H1 (cell line): Measurements from ENCODE around the gene RTEL1.

Source experiments
- CEBPB ChIP-seq: IDR thresholded peaks from 2 replicates; pipeline ENCODE4 v1.6.1; 2012; ENCODE audit warnings: low read depth, low read length
- CREB1 ChIP-seq: IDR thresholded peaks from 2 replicates; pipeline ENCODE4 v1.6.1; 2012; ENCODE audit warnings: inconsistent platforms
- EP300 ChIP-seq, 2 experiments: IDR thresholded peaks; 1 replicate in 1 of 2; 2 replicates in 1 of 2; pipeline ENCODE4 v1.6.1; 2011 to 2012; ENCODE audit warnings: low read depth in 2 of 2, low read length in 2 of 2, mild to moderate bottlenecking in 2 of 2, borderline replicate concordance in 1 of 2, inconsistent platforms in 1 of 2, moderate library complexity in 1 of 2
- EZH2 ChIP-seq: fragments of 200-600 bp; sonication (generic); IDR thresholded peaks from 2 replicates; pipeline ENCODE4 v1.7.1; 2012; ENCODE audit warnings: low read depth, mild to moderate bottlenecking, moderate library complexity, low read length, inconsistent platforms; ENCODE audit not compliant: severe bottlenecking
- JUN ChIP-seq: IDR thresholded peaks from 2 replicates; pipeline ENCODE4 v1.6.1; 2011; ENCODE audit warnings: low read depth, mild to moderate bottlenecking, improper control_type of control experiment, low read length
- MAX ChIP-seq: IDR thresholded peaks from 2 replicates; pipeline ENCODE4 v1.6.1; 2012; ENCODE audit warnings: inconsistent platforms
- RFX5 ChIP-seq: IDR thresholded peaks from 2 replicates; pipeline ENCODE4 v1.6.1; 2011; ENCODE audit warnings: low read depth, low read length, improper control_type of control experiment, borderline replicate concordance
- RXRA ChIP-seq: IDR thresholded peaks from 2 replicates; pipeline ENCODE4 v1.6.1; 2011; ENCODE audit warnings: low read depth, mild to moderate bottlenecking, low read length, moderate library complexity; ENCODE audit not compliant: insufficient read depth
- SIN3A ChIP-seq, 2 experiments: IDR thresholded peaks in 1 of 2; conservative IDR thresholded peaks in 1 of 2; 2 replicates each; pipeline ENCODE4 v1.6.1; 2011 to 2012; ENCODE audit warnings: low read length in 2 of 2, improper control_type of control experiment in 1 of 2, low read depth in 1 of 2, mild to moderate bottlenecking in 1 of 2
- YY1 ChIP-seq: IDR thresholded peaks from 2 replicates; pipeline ENCODE4 v1.6.1; 2011; ENCODE audit warnings: low read depth, mild to moderate bottlenecking, low read length
- TF ChIP-seq, protein P1 (sequence below), 3 experiments: IDR thresholded peaks; 1 replicate in 2 of 3; 2 replicates in 1 of 3; pipeline versions ENCODE4 v1.5.1 to v1.6.1; 2011; ENCODE audit warnings: low read length in 3 of 3, mild to moderate bottlenecking in 3 of 3, inconsistent platforms in 2 of 3, low read depth in 1 of 3, moderate library complexity in 1 of 3; ENCODE audit not compliant: insufficient read depth in 1 of 3; ENCODE audit errors: control extremely low read depth in 1 of 3

DNA sequence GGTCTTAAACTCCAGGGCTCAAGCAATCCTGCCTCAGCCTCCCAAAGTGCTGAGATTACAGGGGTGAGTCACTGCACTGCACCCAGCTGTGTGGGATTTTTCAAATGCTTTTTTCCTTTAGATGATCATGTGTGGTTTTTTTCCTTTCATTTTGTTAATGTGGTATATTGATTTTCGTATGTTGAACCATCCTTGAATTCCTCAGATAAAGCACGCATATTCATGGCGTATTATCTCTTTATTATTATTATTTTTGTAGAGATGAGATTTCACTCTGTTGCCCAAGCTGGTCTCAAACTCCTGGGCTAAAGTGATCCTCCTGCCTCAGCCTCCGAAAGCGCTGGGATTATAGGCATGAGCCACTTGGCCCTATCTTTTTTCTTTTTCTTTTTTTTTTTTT, 56.7 kb downstream of the RTEL1 start:
- TF ChIP-seq CREB1 (no peak), RXRA (no peak), JUN (no peak), SIN3A (conservative IDR thresholded peaks at IDR 0.05 in 1 of 2, IDR thresholded peaks at IDR 0.05 in 1 of 2; ENCODE audit: low read depth in 1 of 2, low read length in 2 of 2) (no peak), MAX (no peak), CEBPB (no peak), EP300 (IDR thresholded peaks at IDR 0.05; ENCODE audit: borderline replicate concordance in 1 of 2, low read depth in 2 of 2, low read length in 2 of 2) (no peak), EZH2 (no peak), RFX5 (no peak), YY1 (no peak)
- TF ChIP-seq, protein P1, sequence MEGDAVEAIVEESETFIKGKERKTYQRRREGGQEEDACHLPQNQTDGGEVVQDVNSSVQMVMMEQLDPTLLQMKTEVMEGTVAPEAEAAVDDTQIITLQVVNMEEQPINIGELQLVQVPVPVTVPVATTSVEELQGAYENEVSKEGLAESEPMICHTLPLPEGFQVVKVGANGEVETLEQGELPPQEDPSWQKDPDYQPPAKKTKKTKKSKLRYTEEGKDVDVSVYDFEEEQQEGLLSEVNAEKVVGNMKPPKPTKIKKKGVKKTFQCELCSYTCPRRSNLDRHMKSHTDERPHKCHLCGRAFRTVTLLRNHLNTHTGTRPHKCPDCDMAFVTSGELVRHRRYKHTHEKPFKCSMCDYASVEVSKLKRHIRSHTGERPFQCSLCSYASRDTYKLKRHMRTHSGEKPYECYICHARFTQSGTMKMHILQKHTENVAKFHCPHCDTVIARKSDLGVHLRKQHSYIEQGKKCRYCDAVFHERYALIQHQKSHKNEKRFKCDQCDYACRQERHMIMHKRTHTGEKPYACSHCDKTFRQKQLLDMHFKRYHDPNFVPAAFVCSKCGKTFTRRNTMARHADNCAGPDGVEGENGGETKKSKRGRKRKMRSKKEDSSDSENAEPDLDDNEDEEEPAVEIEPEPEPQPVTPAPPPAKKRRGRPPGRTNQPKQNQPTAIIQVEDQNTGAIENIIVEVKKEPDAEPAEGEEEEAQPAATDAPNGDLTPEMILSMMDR (IDR thresholded peaks at IDR 0.05; ENCODE audit: control extremely low read depth in 1 of 3, insufficient read depth in 1 of 3, low read depth in 1 of 3, low read length in 3 of 3): no peak
